Caco-2 (cell line): ENCODE results near the gene HNRNPDL. TPM values are rescaled to one million over a fixed set of nuclear protein-coding genes. Genes with fewer than 3 reads are reported as not detected.
"Not testable (repeated sequence)": the region's sequence is repeated elsewhere in the genome, so short reads cannot be mapped to it uniquely, and the experiment has no call there.

Experiments used
- Bru-seq: library from RNA; stranded (reverse); fragments of 400-500 nt; gene quantifications from one replicate; lab custom pipeline; 2021; lab: Mats Ljungman, UMichigan
- BruChase-seq, 2 experiments: library from RNA; stranded (reverse); fragments of 400-500 nt; gene quantifications; one replicate each; lab custom pipeline; 2021; lab: Mats Ljungman, UMichigan
- BruUV-seq: library from RNA; stranded (reverse); fragments of 400-500 nt; replicated peaks from 2 replicates; lab custom pipeline; 2021; lab: Mats Ljungman, UMichigan
- CTCF ChIA-PET: fragments of 300-600 bp; sonication (Branson Sonifier 250); formaldehyde crosslinking; loops from one replicate; lab custom pipeline; 2022; ENCODE audit warnings: antibody characterized with exemption; lab: Charles Lee
- POLR2A ChIA-PET: fragments of 300-600 bp; sonication (Branson Sonifier 250); formaldehyde crosslinking; loops from one replicate; lab custom pipeline; 2022; ENCODE audit warnings: antibody characterized with exemption; lab: Charles Lee
- DNase-seq, 2 experiments: peaks; one replicate each; pipeline versions ENCODE4 v3.0.0 to v3.0.0-alpha.2; 2020 to 2022
- H3K27me3 ChIP-seq: replicated peaks from 2 replicates; pipeline ENCODE4 v1.6.0; 2011; ENCODE audit warnings: low read length; ENCODE audit not compliant: control insufficient read depth, insufficient read depth
- H3K36me3 ChIP-seq: 2 replicates; pipeline ENCODE4 v1.5.1; 2011; ENCODE audit warnings: low read length; ENCODE audit not compliant: control insufficient read depth, insufficient read depth
- H3K4me1 ChIP-seq: fragments of 250-450 bp; sonication (Bioruptor Pico); 2 replicates; pipeline ENCODE4 v1.5.1; 2020; ENCODE audit warnings: mild to moderate bottlenecking
- H3K4me3 ChIP-seq: 2 replicates; pipeline ENCODE4 v1.5.1; 2011; ENCODE audit warnings: low read depth, mild to moderate bottlenecking, control low read depth, low read length
- H3K9me3 ChIP-seq: fragments of 250-450 bp; sonication (Bioruptor Pico); 2 replicates; pipeline ENCODE4 v1.5.1; 2020; ENCODE audit warnings: mild to moderate bottlenecking, moderate library complexity
- H3K27ac Mint-ChIP-seq: one replicate; pipeline ENCODE4 v1.8.0; 2022; ENCODE audit warnings: mixed read lengths; ENCODE audit not compliant: unreplicated experiment
- H3K27me3 Mint-ChIP-seq: one replicate; pipeline ENCODE4 v1.8.0; 2022; ENCODE audit warnings: mixed read lengths; ENCODE audit not compliant: insufficient read depth, unreplicated experiment
- H3K36me3 Mint-ChIP-seq: one replicate; pipeline ENCODE4 v1.8.0; 2022; ENCODE audit warnings: mild to moderate bottlenecking, mixed read lengths; ENCODE audit not compliant: insufficient read depth, unreplicated experiment
- H3K4me1 Mint-ChIP-seq: one replicate; pipeline ENCODE4 v1.8.0; 2022; ENCODE audit warnings: low read depth, mixed read lengths; ENCODE audit not compliant: unreplicated experiment
- H3K4me3 Mint-ChIP-seq: one replicate; pipeline ENCODE4 v1.8.0; 2022; ENCODE audit warnings: mild to moderate bottlenecking, moderate library complexity, mixed read lengths; ENCODE audit not compliant: unreplicated experiment
- H3K9me3 Mint-ChIP-seq: one replicate; pipeline ENCODE4 v1.8.0; 2022; ENCODE audit warnings: mixed read lengths; ENCODE audit not compliant: unreplicated experiment
- CTCF ChIP-seq, 2 experiments: fragments of 200-600 bp in 1 of 2; IDR thresholded peaks; 1 replicate in 1 of 2; 2 replicates in 1 of 2; pipeline versions ENCODE4 v1.5.1 to v1.8.0; 2011 to 2022; ENCODE audit warnings: antibody characterized with exemption in 1 of 2, control low read depth in 1 of 2, inconsistent platforms in 1 of 2, low read depth in 1 of 2, low read length in 1 of 2, mild to moderate bottlenecking in 1 of 2, moderate library complexity in 1 of 2; ENCODE audit not compliant: insufficient read depth in 1 of 2, severe bottlenecking in 1 of 2, unreplicated experiment in 1 of 2
- intact Hi-C: fragments of 100-400 bp; cut with micrococcal nuclease; formaldehyde crosslinking; loops from one replicate; pipeline ENCODE4 v1.10.0; 2022; ENCODE audit not compliant: unreplicated experiment
- long read RNA-seq: library from polyadenylated mRNA; stranded (forward); transcript quantifications from one replicate; pipeline ENCODE4 v2.0.0, GENCODE V29; 2022
- total RNA-seq: library from RNA; stranded (reverse); gene quantifications from 2 replicates; pipeline ENCODE4 v1.2.3, GENCODE V29; 2022

HNRNPDL gene
- total RNA-seq (316 and 341 TPM in 2 replicates), Bru-seq, nascent RNA (percentile 100 among the genes with signal in this experiment), BruChase-seq, experiment 1, labeled RNA remaining after a 2-hour chase (percentile 100 among the genes with signal in this experiment), BruChase-seq, experiment 2, labeled RNA remaining after a 6-hour chase (percentile 100 among the genes with signal in this experiment)
- long read RNA-seq, transcript HNRNPDL-207 (7 exons, 3,968 nt): minor isoform, 22 of 329 reads
- long read RNA-seq, transcript HNRNPDL-201 (8 exons, 3,781 nt): major isoform, 188 of 329 reads
- long read RNA-seq, transcript HNRNPDL-204 (7 exons, 2,404 nt): minor isoform, 35 of 329 reads
- long read RNA-seq, transcript HNRNPDL-202 (9 exons, 1,402 nt): minor isoform, 9 of 329 reads
- long read RNA-seq, partial matches to known transcripts: 55 of 329 reads
- long read RNA-seq, other reads (novel, unspliced or antisense): 19 of 329 reads

- H3K4me1 Mint-ChIP-seq: peaks cover 7% of the 10 kb centered on the region
- H3K36me3 Mint-ChIP-seq: peaks cover 76% of the 10 kb centered on the region
- Histone ChIP-seq H3K9me3 (no peaks in the 10 kb centered on the region), H3K4me1 (peaks cover 11% of the 10 kb centered on the region), H3K4me3 (peak within 1 kb of the TSS; percentile 98), H3K36me3 (peaks cover 1% of the 10 kb centered on the region), H3K27me3 (no peaks in the 10 kb centered on the region)
- no peak for TF ChIP-seq CTCF (IDR thresholded peaks at IDR 0.05; ENCODE audit: insufficient read depth in 1 of 2, low read depth in 1 of 2, low read length in 1 of 2, severe bottlenecking in 1 of 2, unreplicated experiment in 1 of 2)
- intact Hi-C loops: no loop called here
- BruUV-seq: no TSS peak
- POLR2A ChIA-PET: interaction anchor here (0.6 to 2.5 kb wide), 3 partner anchors 56 to 470 kb away, joined by 3 to 59 read pairs (median 7); partner anchors contain the start of genes HNRNPD and THAP9
- H3K9me3 Mint-ChIP-seq: no peaks in the 10 kb centered on the region
- H3K27ac Mint-ChIP-seq: peak within 1 kb of the TSS; percentile 99
- CTCF ChIA-PET: no interaction called here
- H3K4me3 Mint-ChIP-seq: peak within 1 kb of the TSS; percentile 89
- H3K27me3 Mint-ChIP-seq: no peaks in the 10 kb centered on the region
- peak; percentile 98 to 99 for DNase-seq
Observed at GRCh38 chr4:82430193-82430963, at the start of gene HNRNPDL, which contains the start of gene ENOPH1. Gene HNRNPDL (minus strand): TSS chr4:82430462. CDS start chr4:82429690, 772 bp downstream. Gene ENOPH1 (plus strand): TSS chr4:82430590. CDS start chr4:82430830, 240 bp downstream.

- H3K9me3 Mint-ChIP-seq: no peaks in the 10 kb centered on the region
- DNase-seq: no peak
- ChIA-PET POLR2A (no interaction called here), CTCF (no interaction called here)
- H3K4me3 Mint-ChIP-seq: no peak overlapping the region
- H3K4me3 ChIP-seq: no peak overlapping the region
- no peaks in the 10 kb centered on the region for H3K9me3 ChIP-seq
- TF ChIP-seq CTCF (IDR thresholded peaks at IDR 0.05; ENCODE audit: insufficient read depth in 1 of 2, low read depth in 1 of 2, low read length in 1 of 2, severe bottlenecking in 1 of 2, unreplicated experiment in 1 of 2): no peak
- no TSS peak for BruUV-seq
- H3K4me1 ChIP-seq: peaks cover 5% of the 10 kb centered on the region
- H3K27ac Mint-ChIP-seq: no peak overlapping the region
- no peaks in the 10 kb centered on the region for H3K36me3 ChIP-seq
- no peaks in the 10 kb centered on the region for H3K27me3 Mint-ChIP-seq
- peaks cover 6% of the 10 kb centered on the region for H3K4me1 Mint-ChIP-seq
- H3K36me3 Mint-ChIP-seq: peaks cover 6% of the 10 kb centered on the region
- intact Hi-C loops: no loop called here
- H3K27me3 ChIP-seq: no peaks in the 10 kb centered on the region
Observed at GRCh38 chr4:82479562-82479961, 49.3 kb upstream of the HNRNPDL start.

DNA sequence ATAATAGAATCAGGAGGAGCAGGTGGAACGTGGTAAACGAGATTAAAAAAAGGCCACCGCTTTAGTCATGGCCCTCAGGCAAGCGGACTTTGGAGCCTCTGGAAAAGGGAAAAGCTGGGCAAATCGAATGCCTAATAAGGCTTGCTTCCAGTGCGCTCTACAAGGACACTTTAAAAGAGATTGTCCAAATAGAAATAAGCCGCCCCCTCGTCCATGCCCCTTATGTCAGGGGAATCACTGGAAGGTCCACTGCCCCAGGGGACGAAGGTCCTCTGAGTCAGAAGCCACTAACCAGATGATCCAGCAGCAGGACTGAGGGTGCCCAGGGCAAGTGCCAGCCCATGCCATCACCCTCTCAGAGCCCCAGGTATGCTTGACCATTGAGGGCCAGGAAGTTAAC, 47.2 kb upstream of the HNRNPDL start:
- H3K9me3 ChIP-seq, H3K4me3 Mint-ChIP-seq, H3K27ac Mint-ChIP-seq, H3K4me1 ChIP-seq, H3K27me3 ChIP-seq, H3K36me3 ChIP-seq, H3K9me3 Mint-ChIP-seq, POLR2A ChIA-PET, H3K27me3 Mint-ChIP-seq, BruUV-seq, CTCF ChIA-PET, H3K4me1 Mint-ChIP-seq, H3K4me3 ChIP-seq: not testable (repeated sequence)
- intact Hi-C loops: loop anchor here (2.0 kb wide), 1 partner anchor 47 kb away; no protein-coding TSS in a partner anchor
- DNase-seq: peak; percentile 67 to 71
- H3K36me3 Mint-ChIP-seq: peaks cover 12% of the 10 kb centered on the region

- H3K4me3 Mint-ChIP-seq, BruUV-seq, H3K27ac Mint-ChIP-seq, H3K36me3 ChIP-seq, H3K9me3 ChIP-seq, POLR2A ChIA-PET, H3K27me3 ChIP-seq, H3K4me1 ChIP-seq, H3K4me1 Mint-ChIP-seq, H3K4me3 ChIP-seq, DNase-seq, H3K27me3 Mint-ChIP-seq, CTCF ChIA-PET, H3K9me3 Mint-ChIP-seq: not testable (repeated sequence)
- peaks cover 12% of the 10 kb centered on the region for H3K36me3 Mint-ChIP-seq
- intact Hi-C loops: loop anchor here (2.0 kb wide), 1 partner anchor 49 kb away; no protein-coding TSS in a partner anchor
Observed at GRCh38 chr4:82475931-82476330, 45.7 kb upstream of the HNRNPDL start.
